Lower lobe of right lung (tissue), 2 donors: ENCODE measurements around the gene TSSK2. TPM values are rescaled to one million over a fixed set of nuclear protein-coding genes. Genes with fewer than 3 reads are reported as not detected.

ENCODE experiments used
- ATAC-seq, 2 donors: fragments of 200-7000 bp; cut with Tn5 transposase; one replicate each; pipeline ENCODE4 v1.9.1; 2020 to 2022; ENCODE audit warnings: mild to moderate bottlenecking in 2 of 2, moderate library complexity in 2 of 2
- DNase-seq: peaks from one replicate; pipeline ENCODE4 v3.0.0-alpha.2; 2020
- H3K27ac ChIP-seq: fragments of 200-600 bp; one replicate; pipeline ENCODE4 v1.8.0; 2022
- H3K27me3 ChIP-seq: fragments of 200-600 bp; one replicate; pipeline ENCODE4 v1.8.0; 2022; ENCODE audit warnings: low read depth
- H3K36me3 ChIP-seq: fragments of 200-600 bp; one replicate; pipeline ENCODE4 v1.8.0; 2022; ENCODE audit warnings: mild to moderate bottlenecking
- H3K4me1 ChIP-seq: fragments of 200-600 bp; one replicate; pipeline ENCODE4 v1.8.0; 2022
- H3K4me3 ChIP-seq: fragments of 200-600 bp; one replicate; pipeline ENCODE4 v1.8.0; 2022; ENCODE audit warnings: mild to moderate bottlenecking
- H3K9me3 ChIP-seq: fragments of 200-600 bp; one replicate; pipeline ENCODE4 v1.8.0; 2022
- intact Hi-C: fragments of 100-400 bp; cut with DNase I; formaldehyde crosslinking; loops from one replicate; pipeline ENCODE4 v1.11.0; 2022
- total RNA-seq: library from RNA; stranded (reverse); fragmentation: NEBNext Ultra II Directional; extraction: Animal tissue kit (Norgen Biotek cat#: 25700); gene quantifications from one replicate; pipeline ENCODE4 v1.2.1, GENCODE V29; 2021
- TF ChIP-seq, protein P1 (sequence below): fragments of 200-600 bp; IDR thresholded peaks from one replicate; pipeline ENCODE4 v1.8.0; 2022; ENCODE audit warnings: antibody characterized with exemption, mild to moderate bottlenecking
- donor health status: DM: no; HTN: yes; CAD: no; lungs with severe emphysema.

The TSSK2 gene
- total RNA-seq, 1 donor from 2014 or later = not detected

DNA sequence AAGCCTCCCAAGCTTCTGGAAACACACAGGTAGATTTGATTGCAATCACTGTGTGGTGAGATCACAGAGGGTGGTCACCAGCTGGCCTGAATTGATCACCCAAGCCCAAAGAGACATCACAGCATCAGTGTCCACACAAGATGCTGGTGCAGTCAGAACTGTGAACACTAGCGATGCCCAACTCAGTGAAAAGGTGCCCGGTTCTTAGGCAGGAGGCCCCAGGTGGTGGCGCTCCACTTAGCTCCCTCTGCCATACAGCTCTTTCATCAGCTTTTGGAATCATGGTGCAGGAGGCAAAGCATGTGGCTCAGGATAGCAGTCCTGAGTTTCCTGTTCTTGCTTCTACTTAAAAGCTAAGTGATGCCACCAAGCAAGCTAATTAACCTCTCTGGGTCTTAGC is 20.0 kb upstream of the TSSK2 start:
- ATAC-seq (no peak), DNase-seq (no peak)
- no peaks in the 10 kb centered on the region for H3K9me3 ChIP-seq
- TF ChIP-seq, protein P1, sequence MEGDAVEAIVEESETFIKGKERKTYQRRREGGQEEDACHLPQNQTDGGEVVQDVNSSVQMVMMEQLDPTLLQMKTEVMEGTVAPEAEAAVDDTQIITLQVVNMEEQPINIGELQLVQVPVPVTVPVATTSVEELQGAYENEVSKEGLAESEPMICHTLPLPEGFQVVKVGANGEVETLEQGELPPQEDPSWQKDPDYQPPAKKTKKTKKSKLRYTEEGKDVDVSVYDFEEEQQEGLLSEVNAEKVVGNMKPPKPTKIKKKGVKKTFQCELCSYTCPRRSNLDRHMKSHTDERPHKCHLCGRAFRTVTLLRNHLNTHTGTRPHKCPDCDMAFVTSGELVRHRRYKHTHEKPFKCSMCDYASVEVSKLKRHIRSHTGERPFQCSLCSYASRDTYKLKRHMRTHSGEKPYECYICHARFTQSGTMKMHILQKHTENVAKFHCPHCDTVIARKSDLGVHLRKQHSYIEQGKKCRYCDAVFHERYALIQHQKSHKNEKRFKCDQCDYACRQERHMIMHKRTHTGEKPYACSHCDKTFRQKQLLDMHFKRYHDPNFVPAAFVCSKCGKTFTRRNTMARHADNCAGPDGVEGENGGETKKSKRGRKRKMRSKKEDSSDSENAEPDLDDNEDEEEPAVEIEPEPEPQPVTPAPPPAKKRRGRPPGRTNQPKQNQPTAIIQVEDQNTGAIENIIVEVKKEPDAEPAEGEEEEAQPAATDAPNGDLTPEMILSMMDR = no peak
- H3K27ac ChIP-seq = no peak overlapping the region
- H3K36me3 ChIP-seq = no peaks in the 10 kb centered on the region
- H3K27me3 ChIP-seq = no peaks in the 10 kb centered on the region
- intact Hi-C loops = no loop called here
- no peak overlapping the region for H3K4me3 ChIP-seq
- peaks cover 66% of the 10 kb centered on the region for H3K4me1 ChIP-seq

DNA sequence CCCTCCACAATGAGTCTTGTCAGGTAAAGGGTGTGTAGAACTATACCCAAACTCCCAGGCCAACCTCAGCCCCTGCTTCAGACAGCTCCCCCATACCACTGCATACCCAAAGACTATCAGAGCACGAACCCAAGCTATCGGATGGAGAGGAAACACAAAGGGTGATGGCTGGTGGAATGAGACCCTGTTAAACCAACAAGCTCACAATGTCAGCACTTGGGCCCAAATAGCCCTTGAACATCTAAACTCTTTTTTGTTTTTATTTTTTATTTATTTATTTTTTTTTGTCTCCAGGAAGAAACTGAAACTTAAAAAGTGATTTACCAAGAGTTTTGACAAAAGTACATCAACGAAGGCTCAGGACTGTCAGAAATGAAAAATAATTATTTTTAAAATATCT is 19.5 kb upstream of the TSSK2 start:
- H3K36me3 ChIP-seq = no peaks in the 10 kb centered on the region
- no peaks in the 10 kb centered on the region for H3K9me3 ChIP-seq
- no peak for DNase-seq
- no peak overlapping the region for H3K27ac ChIP-seq
- intact Hi-C loops = no loop called here
- H3K4me3 ChIP-seq = no peak overlapping the region
- ATAC-seq = no peak
- TF ChIP-seq, protein P1 = no peak
- H3K27me3 ChIP-seq = no peaks in the 10 kb centered on the region
- H3K4me1 ChIP-seq = peaks cover 66% of the 10 kb centered on the region

DNA sequence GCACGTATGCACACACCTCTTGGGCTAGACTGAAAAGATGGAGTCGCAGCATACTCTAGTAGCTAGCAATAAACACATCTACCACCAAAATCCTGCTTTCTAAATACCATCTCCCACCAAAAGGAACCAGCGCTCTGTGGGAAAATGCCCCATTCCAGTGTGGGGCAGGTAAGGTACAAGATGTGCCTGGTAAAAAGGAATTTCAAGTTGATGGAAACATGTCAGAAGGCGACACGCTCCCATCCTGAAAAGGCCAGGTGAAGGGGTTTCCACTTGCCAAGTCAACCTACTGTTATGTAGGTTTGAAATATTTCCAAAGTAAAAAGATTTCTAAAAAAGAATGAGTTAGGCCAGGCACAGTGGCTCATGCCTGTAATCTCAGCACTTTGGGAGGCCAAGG is 17.7 kb upstream of the TSSK2 start:
- Histone ChIP-seq H3K4me1 (peaks cover 67% of the 10 kb centered on the region), H3K9me3 (no peaks in the 10 kb centered on the region), H3K27ac (no peak overlapping the region), H3K4me3 (no peak overlapping the region), H3K36me3 (peaks cover 6% of the 10 kb centered on the region), H3K27me3 (no peaks in the 10 kb centered on the region)
- ATAC-seq (no peak), DNase-seq (no peak)
- intact Hi-C loops = no loop called here
- TF ChIP-seq, protein P1 = no peak

DNA sequence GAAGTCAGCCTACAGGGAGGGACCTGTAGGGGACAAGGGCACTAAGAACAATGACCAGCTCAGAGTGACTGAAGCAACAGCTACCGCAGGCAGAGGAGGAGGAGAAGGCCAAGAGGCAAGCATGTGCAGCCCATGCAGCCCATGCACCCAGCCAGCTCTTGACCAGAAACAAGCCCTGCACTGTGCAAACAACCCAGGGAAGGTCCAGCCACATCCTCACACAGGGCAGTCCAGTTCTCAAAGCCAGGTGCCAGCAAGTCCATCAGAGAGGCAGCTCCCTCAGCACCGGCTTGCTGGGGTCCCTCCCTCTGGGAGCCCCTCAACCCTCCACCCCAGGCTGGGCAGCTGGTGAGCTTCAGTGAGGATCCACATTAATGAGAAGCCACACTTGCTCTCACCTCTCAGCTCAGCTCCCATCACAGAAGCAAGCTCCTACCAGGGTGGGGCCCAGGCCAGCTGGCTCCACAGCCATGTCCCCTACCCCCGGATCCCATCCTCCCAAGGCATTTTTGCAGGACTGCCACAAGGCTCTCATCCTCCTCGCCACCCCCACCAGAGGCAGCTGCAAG is 16.0 kb upstream of the TSSK2 start:
- no peak overlapping the region for H3K27ac ChIP-seq
- no peak for DNase-seq
- H3K9me3 ChIP-seq = no peaks in the 10 kb centered on the region
- H3K4me3 ChIP-seq = no peak overlapping the region
- peaks cover 67% of the 10 kb centered on the region for H3K4me1 ChIP-seq
- no peaks in the 10 kb centered on the region for H3K27me3 ChIP-seq
- peak in 1 of 2 donors; percentile 12 for ATAC-seq
- TF ChIP-seq, protein P1 = no peak
- intact Hi-C loops = no loop called here
- H3K36me3 ChIP-seq = peaks cover 10% of the 10 kb centered on the region

DNA sequence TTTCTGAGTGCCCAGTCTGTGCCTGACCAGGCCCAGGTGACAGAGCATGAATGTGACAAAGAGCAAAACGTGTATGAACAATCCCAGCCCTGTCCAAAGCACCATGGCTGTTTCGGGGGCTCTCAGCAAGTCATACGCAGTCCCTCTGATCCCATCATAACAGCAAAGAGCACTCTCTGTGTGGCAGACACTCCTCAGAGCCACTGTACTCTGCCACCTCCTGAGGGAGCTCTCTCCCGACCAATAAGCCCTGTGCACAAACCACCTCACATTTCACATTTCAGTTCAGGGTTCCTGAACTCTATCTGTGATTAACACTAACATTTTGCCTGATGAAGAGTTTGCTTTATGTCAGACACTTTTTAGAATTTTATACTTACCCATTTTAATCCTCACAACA is 15.5 kb upstream of the TSSK2 start:
- H3K27me3 ChIP-seq = no peaks in the 10 kb centered on the region
- H3K36me3 ChIP-seq = peaks cover 10% of the 10 kb centered on the region
- TF ChIP-seq, protein P1 = no peak
- H3K4me1 ChIP-seq = peaks cover 67% of the 10 kb centered on the region
- H3K9me3 ChIP-seq = no peaks in the 10 kb centered on the region
- no peak for ATAC-seq
- H3K4me3 ChIP-seq = no peak overlapping the region
- intact Hi-C loops = no loop called here
- no peak overlapping the region for H3K27ac ChIP-seq
- DNase-seq = no peak
